ENCODE results near the gene RARG.
"Not testable (repeated sequence)": the region's sequence is repeated elsewhere in the genome, so short reads cannot be mapped to it uniquely, and the experiment has no call there.

Gene RARG

GRCh38 chr12:53178803-53179202, 53.2 kb downstream of the RARG start:
- H4K8ac ChIP-seq (ENCODE audit: low read depth, low read length); H3K27ac ChIP-seq (ENCODE audit: low read depth, low read length); H3K9me3 ChIP-seq (ENCODE audit: insufficient read depth, low read depth, low read length); H2AK5ac ChIP-seq (ENCODE audit: low read length); H3K18ac ChIP-seq (ENCODE audit: low read length); H2AFZ ChIP-seq (ENCODE audit: insufficient read depth, low read length, poor library complexity); H4K91ac ChIP-seq (ENCODE audit: low read depth, low read length); H2BK120ac ChIP-seq (ENCODE audit: insufficient read depth, low read length, poor library complexity); DNase-seq; H3K27me3 ChIP-seq (ENCODE audit: insufficient read depth, low read length); H3K9ac ChIP-seq (ENCODE audit: low read length); H2BK12ac ChIP-seq (ENCODE audit: low read length); H3K4ac ChIP-seq (ENCODE audit: low read depth, low read length); H3K79me2 ChIP-seq (ENCODE audit: control insufficient read depth, insufficient read depth, low read length, poor library complexity); H3K4me3 ChIP-seq (ENCODE audit: low read depth, low read length); H3K23ac ChIP-seq (ENCODE audit: low read length); H2BK5ac ChIP-seq (ENCODE audit: low read depth, low read length, poor library complexity); H3K4me2 ChIP-seq (ENCODE audit: low read length); H4K12ac ChIP-seq (ENCODE audit: low read depth, low read length); H3K14ac ChIP-seq (ENCODE audit: low read length): not testable (repeated sequence)
- Histone ChIP-seq H3K79me1 (ENCODE audit: low read length) (peaks cover 13% of the 10 kb centered on the region), H3K36me3 (ENCODE audit: control insufficient read depth in 1 of 2, insufficient read depth in 2 of 2, low read length in 2 of 2) (peaks cover 3 to 13% of the 10 kb centered on the region in 2 experiments), H3K4me1 (ENCODE audit: control insufficient read depth in 1 of 2, insufficient read depth in 2 of 2, low read length in 2 of 2) (peaks cover 4 to 14% of the 10 kb centered on the region in 2 experiments)
- no CpG with 5 or more reads among the region's 14 CpGs for WGBS (ENCODE audit: extremely low coverage, insufficient coverage, insufficient read length)

- not testable (repeated sequence) for H3K9ac ChIP-seq (ENCODE audit: low read length); H3K4me3 ChIP-seq (ENCODE audit: low read depth, low read length); H4K8ac ChIP-seq (ENCODE audit: low read depth, low read length); H3K79me2 ChIP-seq (ENCODE audit: control insufficient read depth, insufficient read depth, low read length, poor library complexity); DNase-seq; H3K27me3 ChIP-seq (ENCODE audit: insufficient read depth, low read length); H3K23ac ChIP-seq (ENCODE audit: low read length); H3K4ac ChIP-seq (ENCODE audit: low read depth, low read length); H3K18ac ChIP-seq (ENCODE audit: low read length); H2AFZ ChIP-seq (ENCODE audit: insufficient read depth, low read length, poor library complexity); H3K9me3 ChIP-seq (ENCODE audit: insufficient read depth, low read depth, low read length); H2BK12ac ChIP-seq (ENCODE audit: low read length); H3K14ac ChIP-seq (ENCODE audit: low read length); H2BK5ac ChIP-seq (ENCODE audit: low read depth, low read length, poor library complexity); H4K91ac ChIP-seq (ENCODE audit: low read depth, low read length); H3K27ac ChIP-seq (ENCODE audit: low read depth, low read length); H3K36me3 ChIP-seq (ENCODE audit: control insufficient read depth in 1 of 2, insufficient read depth in 2 of 2, low read length in 2 of 2); H4K12ac ChIP-seq (ENCODE audit: low read depth, low read length); H2BK120ac ChIP-seq (ENCODE audit: insufficient read depth, low read length, poor library complexity); H2AK5ac ChIP-seq (ENCODE audit: low read length); H3K4me2 ChIP-seq (ENCODE audit: low read length)
- Histone ChIP-seq H3K4me1 (ENCODE audit: control insufficient read depth in 1 of 2, insufficient read depth in 2 of 2, low read length in 2 of 2) (peaks cover 4 to 13% of the 10 kb centered on the region in 2 experiments), H3K79me1 (ENCODE audit: low read length) (peaks cover 13% of the 10 kb centered on the region)
- no CpG with 5 or more reads among the region's 6 CpGs for WGBS (ENCODE audit: extremely low coverage, insufficient coverage, insufficient read length)
Measured at GRCh38 chr12:53177447-53177846, 54.6 kb downstream of the RARG start.

DNA sequence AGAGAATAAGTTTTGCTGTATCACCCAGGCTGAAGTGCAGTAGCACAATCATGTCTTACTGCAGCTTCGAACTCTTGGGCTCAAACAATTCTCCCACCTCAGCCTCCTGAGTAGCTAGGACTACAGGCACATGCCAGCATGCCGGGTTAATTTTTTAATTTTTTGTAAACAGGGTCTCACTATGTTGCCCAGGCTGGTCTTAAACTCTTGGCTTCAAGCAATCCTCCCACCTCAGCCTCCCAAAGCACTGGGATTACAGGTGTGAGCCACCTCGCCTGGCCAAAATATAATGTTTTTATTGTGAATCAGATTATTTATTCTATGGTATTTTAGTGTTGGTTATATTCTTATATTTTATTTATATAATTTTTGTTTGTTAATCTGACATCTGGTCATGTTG, 55.3 kb downstream of the RARG start:
- no CpG with 5 or more reads among the region's 3 CpGs for WGBS (ENCODE audit: extremely low coverage, insufficient coverage, insufficient read length)

DNA sequence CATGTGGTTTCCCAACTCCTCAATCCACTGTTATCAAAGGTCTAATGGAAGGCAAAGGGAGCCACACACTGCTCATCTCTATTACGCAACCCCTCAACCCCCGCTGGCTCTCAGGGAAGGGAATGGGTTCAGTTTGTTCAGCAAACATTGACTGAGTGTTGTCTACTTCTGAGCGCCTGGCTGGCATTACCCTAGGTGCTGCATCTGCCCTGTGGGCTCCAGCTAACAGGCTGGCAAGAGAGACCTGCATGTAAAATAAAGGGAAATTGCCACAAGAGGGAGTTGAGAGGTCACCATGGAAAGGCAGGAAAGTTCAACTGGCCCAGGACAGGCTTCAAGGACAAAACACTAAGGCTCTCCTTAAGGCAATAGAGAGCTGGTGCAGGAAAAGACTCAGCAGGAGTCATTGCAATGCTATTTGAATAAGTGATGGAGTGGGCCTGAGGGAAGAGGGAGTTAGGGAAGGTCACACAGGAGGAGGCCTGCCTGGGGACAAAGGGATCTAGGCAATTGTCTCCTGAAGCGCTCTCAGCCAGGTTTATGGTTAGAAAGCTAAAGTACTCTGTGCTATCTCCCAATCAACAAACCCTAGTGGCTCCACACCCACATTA, 57.0 kb downstream of the RARG start:
- Histone ChIP-seq H3K4me2 (ENCODE audit: low read length) (no peak overlapping the region), H2AFZ (ENCODE audit: insufficient read depth, low read length, poor library complexity) (no peak overlapping the region), H4K12ac (ENCODE audit: low read depth, low read length) (no peak overlapping the region), H3K4ac (ENCODE audit: low read depth, low read length) (no peak overlapping the region), H2BK120ac (ENCODE audit: insufficient read depth, low read length, poor library complexity) (no peak overlapping the region), H3K18ac (ENCODE audit: low read length) (no peak overlapping the region), H3K79me2 (ENCODE audit: control insufficient read depth, insufficient read depth, low read length, poor library complexity) (peaks cover 3% of the 10 kb centered on the region), H3K36me3 (ENCODE audit: control insufficient read depth in 1 of 2, insufficient read depth in 2 of 2, low read length in 2 of 2) (peaks cover 0 to 4% of the 10 kb centered on the region in 2 experiments), H3K79me1 (ENCODE audit: low read length) (peaks cover 4% of the 10 kb centered on the region), H2BK5ac (ENCODE audit: low read depth, low read length, poor library complexity) (no peak overlapping the region), H4K8ac (ENCODE audit: low read depth, low read length) (no peak overlapping the region), H3K27me3 (ENCODE audit: insufficient read depth, low read length) (no peaks in the 10 kb centered on the region), H3K9me3 (ENCODE audit: insufficient read depth, low read depth, low read length) (peaks cover 2% of the 10 kb centered on the region), H3K14ac (ENCODE audit: low read length) (no peak overlapping the region), H3K4me3 (ENCODE audit: low read depth, low read length) (no peak overlapping the region), H3K9ac (ENCODE audit: low read length) (no peak overlapping the region), H2AK5ac (ENCODE audit: low read length) (no peak overlapping the region), H2BK12ac (ENCODE audit: low read length) (no peak overlapping the region), H3K23ac (ENCODE audit: low read length) (no peak overlapping the region), H3K27ac (ENCODE audit: low read depth, low read length) (no peak overlapping the region), H3K4me1 (ENCODE audit: control insufficient read depth in 1 of 2, insufficient read depth in 2 of 2, low read length in 2 of 2) (peaks cover 13 to 15% of the 10 kb centered on the region in 2 experiments), H4K91ac (ENCODE audit: low read depth, low read length) (no peak overlapping the region)
- peak in 1 of 2 donors; percentile 37 for DNase-seq
- no CpG with 5 or more reads among the region's 4 CpGs for whole genome bisulfite sequencing (ENCODE audit: extremely low coverage, insufficient coverage, insufficient read length)

More for the DNA sequence above, 55.3 kb downstream of the RARG start:
- no peak overlapping the region for H3K18ac ChIP-seq (ENCODE audit: low read length)
- no peak overlapping the region for H3K27ac ChIP-seq (ENCODE audit: low read depth, low read length)
- peaks cover under 1 to 9% of the 10 kb centered on the region in 2 experiments for H3K4me1 ChIP-seq (ENCODE audit: control insufficient read depth in 1 of 2, insufficient read depth in 2 of 2, low read length in 2 of 2)
- H3K9me3 ChIP-seq (ENCODE audit: insufficient read depth, low read depth, low read length) = peaks cover 4% of the 10 kb centered on the region
- no peak overlapping the region for H2AK5ac ChIP-seq (ENCODE audit: low read length)
- no peak overlapping the region for H2BK120ac ChIP-seq (ENCODE audit: insufficient read depth, low read length, poor library complexity)
- H3K79me1 ChIP-seq (ENCODE audit: low read length) = peaks cover 13% of the 10 kb centered on the region
- H2AFZ ChIP-seq (ENCODE audit: insufficient read depth, low read length, poor library complexity) = no peak overlapping the region
- no peak overlapping the region for H3K23ac ChIP-seq (ENCODE audit: low read length)
- H3K4me2 ChIP-seq (ENCODE audit: low read length) = no peak overlapping the region
- no peak overlapping the region for H4K12ac ChIP-seq (ENCODE audit: low read depth, low read length)
- no peak overlapping the region for H4K8ac ChIP-seq (ENCODE audit: low read depth, low read length)
- no peak overlapping the region for H3K4ac ChIP-seq (ENCODE audit: low read depth, low read length)
- H3K27me3 ChIP-seq (ENCODE audit: insufficient read depth, low read length) = no peaks in the 10 kb centered on the region
- no peak overlapping the region for H2BK5ac ChIP-seq (ENCODE audit: low read depth, low read length, poor library complexity)
- H4K91ac ChIP-seq (ENCODE audit: low read depth, low read length) = no peak overlapping the region
- H3K36me3 ChIP-seq (ENCODE audit: control insufficient read depth in 1 of 2, insufficient read depth in 2 of 2, low read length in 2 of 2) = peaks cover 0 to 1% of the 10 kb centered on the region in 2 experiments
- H2BK12ac ChIP-seq (ENCODE audit: low read length) = no peak overlapping the region
- no peak overlapping the region for H3K14ac ChIP-seq (ENCODE audit: low read length)
- no peak overlapping the region for H3K4me3 ChIP-seq (ENCODE audit: low read depth, low read length)
- no peak overlapping the region for H3K9ac ChIP-seq (ENCODE audit: low read length)
- no peak for DNase-seq
- H3K79me2 ChIP-seq (ENCODE audit: control insufficient read depth, insufficient read depth, low read length, poor library complexity) = peaks cover 9% of the 10 kb centered on the region

All from trophoblast cell (in vitro differentiated cells and primary cell).